Myometrial cell (primary cell): Measurements from ENCODE around the gene SLC20A1. TPM values are rescaled to one million over a fixed set of nuclear protein-coding genes. Genes with fewer than 3 reads are reported as not detected.

ENCODE experiments used
- total RNA-seq: library from RNA; depleted of rRNA; stranded (reverse); fragments of >200 nt; gene quantifications from 2 replicates; pipeline ENCODE4 v1.2.3, GENCODE V29; 2015

The SLC20A1 gene, protein sequence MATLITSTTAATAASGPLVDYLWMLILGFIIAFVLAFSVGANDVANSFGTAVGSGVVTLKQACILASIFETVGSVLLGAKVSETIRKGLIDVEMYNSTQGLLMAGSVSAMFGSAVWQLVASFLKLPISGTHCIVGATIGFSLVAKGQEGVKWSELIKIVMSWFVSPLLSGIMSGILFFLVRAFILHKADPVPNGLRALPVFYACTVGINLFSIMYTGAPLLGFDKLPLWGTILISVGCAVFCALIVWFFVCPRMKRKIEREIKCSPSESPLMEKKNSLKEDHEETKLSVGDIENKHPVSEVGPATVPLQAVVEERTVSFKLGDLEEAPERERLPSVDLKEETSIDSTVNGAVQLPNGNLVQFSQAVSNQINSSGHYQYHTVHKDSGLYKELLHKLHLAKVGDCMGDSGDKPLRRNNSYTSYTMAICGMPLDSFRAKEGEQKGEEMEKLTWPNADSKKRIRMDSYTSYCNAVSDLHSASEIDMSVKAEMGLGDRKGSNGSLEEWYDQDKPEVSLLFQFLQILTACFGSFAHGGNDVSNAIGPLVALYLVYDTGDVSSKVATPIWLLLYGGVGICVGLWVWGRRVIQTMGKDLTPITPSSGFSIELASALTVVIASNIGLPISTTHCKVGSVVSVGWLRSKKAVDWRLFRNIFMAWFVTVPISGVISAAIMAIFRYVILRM
- total RNA-seq = 226 and 235 TPM in 2 replicates

DNA sequence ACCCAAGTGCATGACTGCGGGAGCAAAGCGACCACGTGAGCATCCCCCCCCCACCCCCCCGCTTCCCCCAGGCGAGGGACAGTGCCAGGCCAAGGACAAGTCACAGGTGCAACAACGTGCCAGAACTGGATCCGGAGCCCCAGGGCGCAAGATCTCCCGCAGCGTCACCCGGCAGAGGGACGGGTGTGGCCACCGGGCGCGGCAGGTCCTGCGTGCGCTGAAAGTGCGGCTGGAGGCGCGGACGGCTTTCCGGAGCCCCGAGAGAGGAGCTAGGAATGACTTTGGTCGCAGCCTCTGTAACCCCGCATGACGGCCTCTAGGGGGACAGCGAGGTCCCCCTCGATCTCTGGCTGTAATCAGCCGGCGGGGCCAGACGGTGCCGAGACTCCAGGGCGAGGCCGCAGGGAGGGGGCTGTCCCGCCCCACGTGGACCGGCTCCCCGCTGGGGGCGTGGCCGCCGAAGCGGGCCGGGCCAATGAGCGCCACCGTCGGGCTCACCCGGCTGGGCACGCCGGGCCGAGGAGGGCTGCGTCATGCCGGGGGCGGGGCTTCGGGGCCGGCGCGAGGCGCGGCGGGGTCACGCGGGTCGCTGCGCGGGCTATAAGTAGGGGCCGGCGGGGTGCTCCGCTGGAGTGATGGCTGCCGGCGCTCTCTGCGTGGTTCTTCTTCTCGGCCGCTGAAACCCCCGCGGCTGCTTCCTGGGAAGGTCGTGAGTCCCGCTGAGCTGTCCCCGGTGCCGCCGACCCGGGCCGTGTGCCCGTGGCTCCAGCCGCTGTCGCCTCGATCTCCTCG is at the start of gene SLC20A1:
SLC20A1 (plus strand) TSS at position 630 of the 792 bp plus-strand sequence. CDS start 890 bp downstream, outside the sequence.

Other genes starting within 250 kb of the SLC20A1 start
- gene RGPD8, start 212.3 kb upstream of the SLC20A1 start, total RNA-seq = 1.4 and 1.8 TPM in 2 replicates
- gene TTL, start 163.8 kb upstream of the SLC20A1 start, total RNA-seq = 42.4 and 48.4 TPM in 2 replicates
- gene POLR1B, start 103.5 kb upstream of the SLC20A1 start, total RNA-seq = 9.2 and 11.3 TPM in 2 replicates
- 19.3 and 43.5 TPM in 2 replicates for gene CHCHD5, start 61.3 kb upstream of the SLC20A1 start, total RNA-seq
- not detected in 2 replicates for gene NT5DC4, start 75.1 kb downstream of the SLC20A1 start, total RNA-seq
- 4.0 and 7.6 TPM in 2 replicates for gene CKAP2L, start 118.7 kb downstream of the SLC20A1 start, total RNA-seq
- gene IL1A, start 138.6 kb downstream of the SLC20A1 start, total RNA-seq = under 0.01 TPM in 1 of 2 replicates, not detected in the other
- gene IL1B, start 190.8 kb downstream of the SLC20A1 start, total RNA-seq = 0.18 TPM in 1 of 2 replicates, not detected in the other